Astrocyte (in vitro differentiated cells and primary cell): ENCODE results near the gene GADD45GIP1. TPM values are rescaled to one million over a fixed set of nuclear protein-coding genes. Genes with fewer than 3 reads are reported as not detected.

ENCODE experiments used
- DNase-seq: peaks from one replicate; pipeline ENCODE4 v3.0.0-alpha.2; 2010; ENCODE audit warnings: low read depth
- FAIRE-seq: peaks from 2 replicates; lab custom pipeline; 2011; peaks lifted over from hg19 to GRCh38; lab: Jason Lieb, UNC
- H2AFZ ChIP-seq: 2 replicates; pipeline ENCODE4 v1.6.0; 2012; ENCODE audit warnings: low read depth, low read length, inconsistent platforms
- H3K27ac ChIP-seq: 2 replicates; pipeline ENCODE4 v1.5.1; 2011; ENCODE audit warnings: low read depth, low read length, inconsistent platforms
- H3K27me3 ChIP-seq: 2 replicates; pipeline ENCODE4 v1.6.0; 2011; ENCODE audit warnings: low read length, inconsistent platforms; ENCODE audit not compliant: insufficient read depth
- H3K36me3 ChIP-seq: 2 replicates; pipeline ENCODE4 v1.5.1; 2011; ENCODE audit warnings: low read length, inconsistent platforms; ENCODE audit not compliant: insufficient read depth
- H3K4me1 ChIP-seq: 2 replicates; pipeline ENCODE4 v1.5.1; 2011; ENCODE audit warnings: low read length, inconsistent platforms; ENCODE audit not compliant: insufficient read depth
- H3K4me2 ChIP-seq: 2 replicates; pipeline ENCODE4 v1.6.0; 2012; ENCODE audit warnings: low read length, inconsistent platforms
- H3K4me3 ChIP-seq: 2 replicates; pipeline ENCODE4 v1.5.1; 2011; ENCODE audit warnings: low read depth, mild to moderate bottlenecking, low read length, inconsistent platforms; ENCODE audit not compliant: insufficient read depth
- H3K79me2 ChIP-seq: 2 replicates; pipeline ENCODE4 v1.6.0; 2012; ENCODE audit warnings: mild to moderate bottlenecking, low read length, inconsistent platforms; ENCODE audit not compliant: insufficient read depth
- H3K9ac ChIP-seq: 2 replicates; pipeline ENCODE4 v1.6.0; 2012; ENCODE audit warnings: mild to moderate bottlenecking, low read length, inconsistent platforms
- H3K9me3 ChIP-seq: 2 replicates; pipeline ENCODE4 v1.5.1; 2012; ENCODE audit warnings: low read depth, mild to moderate bottlenecking, low read length, inconsistent platforms; ENCODE audit not compliant: insufficient read depth
- H4K20me1 ChIP-seq: 2 replicates; pipeline ENCODE4 v1.6.0; 2012; ENCODE audit warnings: low read length, inconsistent platforms; ENCODE audit not compliant: insufficient read depth
- H3K27ac Mint-ChIP-seq: one replicate; pipeline ENCODE4 v1.8.0; 2021; ENCODE audit warnings: mild to moderate bottlenecking, mixed read lengths; ENCODE audit not compliant: unreplicated experiment
- H3K27me3 Mint-ChIP-seq: one replicate; pipeline ENCODE4 v1.8.0; 2021; ENCODE audit warnings: low read depth, mixed read lengths; ENCODE audit not compliant: unreplicated experiment
- H3K36me3 Mint-ChIP-seq: one replicate; pipeline ENCODE4 v1.8.0; 2021; ENCODE audit warnings: low read depth, mixed read lengths; ENCODE audit not compliant: unreplicated experiment
- H3K4me1 Mint-ChIP-seq: one replicate; pipeline ENCODE4 v1.8.0; 2021; ENCODE audit warnings: low read depth, mixed read lengths; ENCODE audit not compliant: unreplicated experiment
- H3K4me3 Mint-ChIP-seq: one replicate; pipeline ENCODE4 v1.8.0; 2021; ENCODE audit warnings: mild to moderate bottlenecking, moderate library complexity, mixed read lengths; ENCODE audit not compliant: unreplicated experiment
- H3K9me3 Mint-ChIP-seq: one replicate; pipeline ENCODE4 v1.8.0; 2021; ENCODE audit warnings: mild to moderate bottlenecking, mixed read lengths; ENCODE audit not compliant: unreplicated experiment
- CTCF ChIP-seq: IDR thresholded peaks from 2 replicates; pipeline ENCODE4 v1.5.1; 2011; ENCODE audit warnings: low read depth, mild to moderate bottlenecking, inconsistent platforms, low read length, moderate library complexity; ENCODE audit not compliant: insufficient read depth
- EZH2 ChIP-seq: IDR thresholded peaks from 2 replicates; pipeline ENCODE4 v1.6.1; 2012; ENCODE audit warnings: mild to moderate bottlenecking, low read length, inconsistent platforms; ENCODE audit not compliant: insufficient read depth
- total RNA-seq: library from RNA; stranded (reverse); gene quantifications from 2 replicates; pipeline ENCODE4 v1.2.1, GENCODE V29; 2021

Gene GADD45GIP1
- total RNA-seq, 1 donor from 2014 or later = 35.5 TPM

GRCh38 chr19:12994701-12995595, 37.9 kb upstream of the GADD45GIP1 start, which contains the start of gene NFIX:
NFIX (plus strand) TSS chr19:12995475; CDS start chr19:12995838, 363 bp downstream.
- no peak for TF ChIP-seq CTCF
- TF ChIP-seq EZH2 = no peak
- DNase-seq (no peak), FAIRE-seq (no peak)
- H3K9me3 ChIP-seq = no peaks in the 10 kb centered on the region
- H3K4me3 Mint-ChIP-seq = peak within 1 kb of the TSS; percentile 90
- peaks cover 5% of the 10 kb centered on the region for H3K36me3 ChIP-seq
- no peaks in the 10 kb centered on the region for H3K27me3 ChIP-seq
- peaks cover 72% of the 10 kb centered on the region for H3K27me3 Mint-ChIP-seq
- H4K20me1 ChIP-seq = peaks cover 27% of the 10 kb centered on the region
- peak within 1 kb of the TSS; percentile 88 for H3K4me2 ChIP-seq
- H3K36me3 Mint-ChIP-seq = peaks cover 11% of the 10 kb centered on the region
- H2AFZ ChIP-seq = peak within 1 kb of the TSS; percentile 96
- peaks cover 19% of the 10 kb centered on the region for H3K4me1 ChIP-seq
- peaks cover 44% of the 10 kb centered on the region for H3K79me2 ChIP-seq
- peak within 1 kb of the TSS; percentile 63 for H3K27ac ChIP-seq
- peak within 1 kb of the TSS; percentile 87 for H3K9ac ChIP-seq
- H3K9me3 Mint-ChIP-seq = peaks cover 6% of the 10 kb centered on the region
- H3K4me3 ChIP-seq = peak within 1 kb of the TSS; percentile 72
- H3K27ac Mint-ChIP-seq = no peak within 1 kb of the TSS
- H3K4me1 Mint-ChIP-seq = no peaks in the 10 kb centered on the region

GRCh38 chr19:12993562-12993961, 36.5 kb upstream of the GADD45GIP1 start:
- peaks cover 7% of the 10 kb centered on the region for H3K36me3 Mint-ChIP-seq
- FAIRE-seq (no peak), DNase-seq (no peak)
- H4K20me1 ChIP-seq = peaks cover 19% of the 10 kb centered on the region
- H3K4me2 ChIP-seq = no peak overlapping the region
- no peak overlapping the region for H3K27ac Mint-ChIP-seq
- no peak overlapping the region for H3K27ac ChIP-seq
- H3K36me3 ChIP-seq = peaks cover under 1% of the 10 kb centered on the region
- no peaks in the 10 kb centered on the region for H3K4me1 Mint-ChIP-seq
- H3K4me3 ChIP-seq = no peak overlapping the region
- no peaks in the 10 kb centered on the region for H3K27me3 ChIP-seq
- H3K4me1 ChIP-seq = peaks cover 19% of the 10 kb centered on the region
- TF ChIP-seq CTCF (no peak), EZH2 (no peak)
- H2AFZ ChIP-seq = no peak overlapping the region
- no peak overlapping the region for H3K4me3 Mint-ChIP-seq
- H3K9me3 ChIP-seq = no peaks in the 10 kb centered on the region
- H3K79me2 ChIP-seq = peaks cover 32% of the 10 kb centered on the region
- H3K27me3 Mint-ChIP-seq = peaks cover 60% of the 10 kb centered on the region
- peaks cover 3% of the 10 kb centered on the region for H3K9me3 Mint-ChIP-seq
- no peak overlapping the region for H3K9ac ChIP-seq

GRCh38 chr19:12992729-12993128, 35.7 kb upstream of the GADD45GIP1 start:
- H3K36me3 Mint-ChIP-seq = peaks cover 3% of the 10 kb centered on the region
- Histone ChIP-seq H3K79me2 (peaks cover 23% of the 10 kb centered on the region), H3K27me3 (no peaks in the 10 kb centered on the region), H3K4me2 (no peak overlapping the region), H3K4me1 (peaks cover 16% of the 10 kb centered on the region), H3K36me3 (no peaks in the 10 kb centered on the region), H3K4me3 (no peak overlapping the region), H2AFZ (no peak overlapping the region), H3K27ac (no peak overlapping the region), H3K9ac (no peak overlapping the region), H3K9me3 (no peaks in the 10 kb centered on the region), H4K20me1 (peaks cover 12% of the 10 kb centered on the region)
- H3K4me3 Mint-ChIP-seq = no peak overlapping the region
- no peak for FAIRE-seq
- peaks cover 3% of the 10 kb centered on the region for H3K9me3 Mint-ChIP-seq
- TF ChIP-seq CTCF = no peak
- TF ChIP-seq EZH2 = no peak
- H3K27me3 Mint-ChIP-seq = peaks cover 51% of the 10 kb centered on the region
- H3K4me1 Mint-ChIP-seq = no peaks in the 10 kb centered on the region
- DNase-seq = no peak
- no peak overlapping the region for H3K27ac Mint-ChIP-seq
